ENCODE results near the gene TNFAIP6.
"Not testable (repeated sequence)": the region's sequence is repeated elsewhere in the genome, so short reads cannot be mapped to it uniquely, and the experiment has no call there.

Gene TNFAIP6

DNA sequence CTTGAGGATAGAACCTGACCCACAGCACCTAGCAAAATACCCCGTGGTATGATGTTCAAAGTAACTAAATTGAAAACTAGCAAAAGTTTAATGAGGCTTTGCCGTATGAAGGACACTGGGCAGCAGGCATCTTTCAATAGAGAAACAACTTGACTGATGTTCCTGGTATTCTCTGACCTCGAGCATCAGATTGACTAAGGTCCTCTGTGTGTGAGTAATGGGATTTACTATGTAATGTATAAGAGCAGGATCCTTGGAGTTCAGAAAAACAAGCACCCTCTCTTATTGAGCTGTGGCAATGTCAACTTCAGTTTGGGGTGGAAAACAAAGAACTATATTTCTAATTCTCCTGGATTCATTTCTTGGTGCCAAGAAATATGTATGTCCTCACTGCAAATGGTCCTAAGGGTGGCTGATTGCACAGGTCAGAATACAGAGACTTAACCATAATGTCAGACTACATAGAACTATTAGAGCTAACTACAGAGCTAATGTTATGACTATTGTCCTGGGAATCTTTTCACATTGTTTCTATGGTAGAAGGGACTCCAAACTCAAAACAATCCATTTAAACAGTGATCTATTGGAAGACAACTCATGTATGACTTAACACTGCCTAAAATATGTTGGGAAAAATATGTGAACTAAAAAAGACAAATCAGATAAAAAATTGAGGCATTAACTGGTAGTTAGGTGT is 4.4 kb downstream of the TNFAIP6 start:
- DNase-seq = no peak

DNA sequence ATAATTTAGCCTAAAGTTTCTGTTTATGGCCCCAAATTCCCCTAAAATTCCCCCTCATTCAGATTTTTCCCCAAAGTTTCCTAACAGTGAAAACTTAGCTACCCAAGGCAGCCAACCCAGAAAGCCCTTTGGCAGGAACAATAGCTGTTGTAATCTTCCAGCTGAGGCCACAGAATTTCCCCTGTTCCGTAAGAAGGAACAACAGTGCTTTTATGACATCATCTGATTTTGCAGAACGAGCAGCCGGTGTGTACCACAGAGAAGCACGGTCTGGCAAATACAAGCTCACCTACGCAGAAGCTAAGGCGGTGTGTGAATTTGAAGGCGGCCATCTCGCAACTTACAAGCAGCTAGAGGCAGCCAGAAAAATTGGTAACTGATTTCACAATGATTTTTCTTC is 6.3 kb downstream of the TNFAIP6 start:
- no peak for DNase-seq

DNA sequence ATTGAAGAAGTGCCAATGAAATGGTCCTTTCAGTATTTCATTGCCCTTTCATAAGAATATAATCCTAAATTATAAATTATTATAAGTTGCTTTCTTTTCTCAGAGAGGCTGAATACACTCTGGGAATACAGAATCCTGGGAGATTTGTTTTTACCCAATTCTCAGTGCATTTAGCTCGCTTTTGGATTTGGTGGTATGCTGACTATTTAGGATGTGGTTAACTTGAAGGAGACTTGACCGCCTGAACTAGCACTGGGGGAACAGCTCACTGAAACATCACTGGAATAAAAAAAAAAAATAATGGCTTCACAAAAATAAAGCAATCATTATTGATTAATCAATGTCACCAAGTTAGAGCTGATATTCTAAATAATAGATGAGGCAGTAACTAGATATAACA is 10.2 kb downstream of the TNFAIP6 start:
- DNase-seq = no peak

DNA sequence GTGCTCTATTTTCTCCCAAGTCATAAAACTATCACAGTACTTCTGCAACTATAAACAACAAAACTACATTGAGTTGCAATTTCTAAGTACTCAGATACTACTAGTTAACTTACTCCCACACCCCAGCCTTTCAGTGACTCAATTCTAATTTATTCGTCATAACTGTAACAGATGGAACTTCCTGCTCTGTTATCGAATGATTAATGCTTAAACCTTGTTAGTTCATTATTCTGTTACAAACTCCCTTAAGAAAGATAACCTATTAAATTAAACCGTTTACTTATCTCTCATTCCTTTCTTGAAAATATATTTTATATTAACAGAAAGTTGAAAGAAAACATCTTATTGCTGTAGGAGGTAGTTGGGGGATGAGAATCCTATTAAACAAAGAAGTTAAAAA is 17.0 kb downstream of the TNFAIP6 start:
- no peak for DNase-seq

DNA sequence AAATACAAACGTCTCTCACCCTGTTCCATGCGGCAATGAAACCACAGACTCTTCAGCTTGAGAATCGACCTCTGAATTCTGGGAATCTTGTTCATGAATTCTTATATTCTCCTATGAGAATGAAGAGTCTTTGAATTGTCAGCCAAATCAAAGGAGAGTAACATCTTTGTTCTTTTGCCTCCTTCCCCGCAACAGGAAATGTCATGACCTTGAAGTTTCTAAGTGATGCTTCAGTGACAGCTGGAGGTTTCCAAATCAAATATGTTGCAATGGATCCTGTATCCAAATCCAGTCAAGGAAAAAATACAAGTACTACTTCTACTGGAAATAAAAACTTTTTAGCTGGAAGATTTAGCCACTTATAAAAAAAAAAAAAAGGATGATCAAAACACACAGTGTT is 21.8 kb downstream of the TNFAIP6 start:
- DNase-seq = no peak

DNA sequence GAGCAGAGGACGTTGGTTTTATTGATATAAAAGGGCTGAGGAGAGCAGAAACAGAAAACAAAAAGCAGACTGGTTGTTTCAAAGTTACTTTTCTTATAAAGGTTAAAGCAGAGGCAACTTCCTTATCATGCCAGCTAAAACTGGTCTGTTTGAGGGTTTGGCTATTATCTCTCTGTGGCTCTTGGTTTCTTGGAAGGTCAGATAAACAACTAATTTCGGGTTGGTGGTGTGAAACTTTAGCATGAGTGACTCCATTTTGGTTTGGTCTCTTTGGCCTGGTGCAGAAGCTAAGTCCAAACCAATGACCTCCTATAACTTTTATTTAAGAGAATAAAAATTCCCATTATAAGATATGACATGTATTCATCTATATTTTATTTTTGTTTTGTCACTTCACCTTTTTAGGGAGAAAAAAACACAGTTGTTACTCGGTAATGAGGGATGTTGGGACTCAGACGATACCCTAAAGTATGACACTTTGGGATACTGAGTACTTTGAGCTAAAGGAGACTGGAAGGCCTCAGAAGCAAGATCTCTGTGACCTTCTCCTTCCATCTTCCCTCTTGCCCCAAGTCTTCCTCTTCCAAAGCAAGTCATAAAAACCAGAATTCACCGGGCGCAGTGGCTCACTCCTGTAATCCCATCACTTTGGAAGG is 23.3 kb downstream of the TNFAIP6 start:
- DNase-seq = no peak

DNA sequence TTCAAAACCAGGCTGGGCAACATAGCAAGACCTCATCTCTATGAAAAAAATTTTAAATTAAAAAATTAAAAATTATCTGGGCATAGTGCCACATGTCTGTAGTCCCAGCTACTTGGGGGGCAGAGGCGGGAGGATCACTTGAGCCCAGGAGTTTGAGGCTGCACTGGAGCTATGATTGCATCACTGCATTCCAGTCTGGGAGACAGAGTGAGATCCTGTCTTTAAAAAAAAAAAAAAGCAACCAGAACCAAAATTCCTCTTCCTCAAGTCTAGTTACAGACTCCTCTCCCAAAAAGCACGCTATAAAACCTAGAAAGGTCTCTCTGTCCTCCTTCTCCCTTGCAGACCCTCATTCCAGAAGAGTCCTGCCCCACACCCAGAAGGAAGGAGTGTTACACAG is 23.9 kb downstream of the TNFAIP6 start:
- no peak for DNase-seq

DNA sequence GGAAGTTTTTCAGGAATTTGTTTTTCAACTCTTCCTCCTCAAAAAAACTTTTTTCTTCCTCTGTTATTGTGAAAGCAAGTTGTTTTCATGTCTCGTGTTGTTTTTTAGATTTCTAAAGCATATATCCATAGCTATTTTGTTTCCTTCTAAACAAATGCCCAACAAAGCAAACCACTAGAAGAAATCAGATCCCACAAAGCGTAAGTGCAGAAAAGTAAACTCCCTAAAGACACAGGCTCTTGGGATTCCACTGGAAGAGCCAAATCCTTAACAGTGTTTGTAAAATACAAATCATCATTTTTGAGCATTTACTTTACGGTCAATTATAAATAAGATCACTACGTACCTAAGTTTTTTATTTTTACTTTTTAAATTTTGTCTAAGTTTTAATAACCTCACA is 30.6 kb downstream of the TNFAIP6 start:
- no peak for DNase-seq

DNA sequence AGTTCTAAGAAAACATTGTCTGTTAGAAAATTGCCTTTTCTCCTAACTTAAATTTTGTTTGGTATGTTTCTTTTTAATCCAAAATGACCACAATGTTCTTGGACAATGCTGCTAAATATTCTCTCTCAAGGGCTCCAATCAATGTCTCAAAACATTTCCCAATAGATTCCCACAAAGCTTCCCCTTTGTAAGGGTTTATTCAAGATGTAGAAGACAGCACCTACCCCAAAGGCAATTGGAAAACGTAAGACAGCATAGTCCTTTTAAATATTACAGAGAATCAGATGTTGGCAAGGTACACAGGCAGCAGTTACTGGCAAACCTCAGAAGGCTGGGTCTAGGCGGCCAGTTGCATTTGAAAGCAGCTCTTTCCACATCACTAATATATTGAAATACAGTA is 34.0 kb downstream of the TNFAIP6 start:
- DNase-seq = no peak

DNA sequence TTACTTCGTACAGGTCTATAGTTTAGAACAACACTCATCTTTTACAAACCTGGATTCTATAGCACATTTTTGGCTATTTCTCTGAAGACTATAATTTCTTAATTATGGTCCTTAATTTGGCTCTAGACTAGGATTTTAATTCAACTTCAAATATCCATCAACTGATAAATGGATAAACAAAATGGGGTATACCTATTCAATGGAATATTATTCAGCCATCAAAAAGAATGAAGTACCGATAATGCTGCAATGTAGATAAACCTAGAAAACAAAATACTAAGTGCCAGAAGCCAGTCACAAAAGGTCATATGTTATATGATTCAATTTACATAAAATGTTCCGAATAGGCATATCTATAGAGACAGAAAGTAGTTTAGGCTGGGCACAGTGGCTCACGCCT is 37.1 kb downstream of the TNFAIP6 start:
- no peak for DNase-seq

DNA sequence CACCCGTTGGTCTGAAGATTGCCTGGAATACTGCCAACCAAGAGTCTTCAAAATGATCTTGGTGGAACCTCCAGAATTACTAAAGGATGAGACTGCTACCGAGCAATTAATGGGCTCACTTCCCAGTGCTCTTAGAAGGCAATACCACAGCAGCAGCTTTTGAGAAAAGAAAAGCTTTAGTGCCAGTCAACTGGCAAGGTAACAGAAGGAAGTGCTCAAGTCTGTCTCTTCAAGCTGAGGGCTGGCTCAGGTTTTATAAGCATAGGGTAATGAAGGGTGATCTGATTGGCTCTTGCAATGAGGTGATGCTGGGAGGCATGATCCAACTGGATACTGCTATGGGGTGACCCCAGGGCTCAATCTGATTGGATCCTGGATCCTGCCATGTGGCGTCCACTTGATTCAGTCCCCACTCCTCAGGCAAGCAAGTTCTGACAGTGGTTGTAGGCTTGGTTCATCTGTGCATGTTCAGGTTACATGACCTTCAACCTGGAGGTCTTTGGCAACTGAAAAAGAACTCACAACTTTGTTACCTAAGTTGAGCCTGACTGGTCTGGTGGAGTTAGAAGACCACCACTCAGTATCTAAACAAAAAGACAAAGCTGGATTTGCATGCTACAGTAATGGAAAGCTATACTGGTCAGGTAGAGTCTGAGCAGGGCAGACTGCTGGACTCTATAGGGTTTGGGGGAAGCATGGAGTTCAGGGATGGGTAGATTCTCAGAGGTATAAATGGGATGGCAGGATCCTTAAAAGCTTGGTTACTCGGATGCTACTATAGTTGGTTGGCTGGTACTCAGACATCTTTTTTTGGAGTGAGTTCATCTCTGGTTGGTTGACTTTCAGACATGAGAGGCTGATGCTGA is 38.4 kb downstream of the TNFAIP6 start:
- no peak for DNase-seq

DNA sequence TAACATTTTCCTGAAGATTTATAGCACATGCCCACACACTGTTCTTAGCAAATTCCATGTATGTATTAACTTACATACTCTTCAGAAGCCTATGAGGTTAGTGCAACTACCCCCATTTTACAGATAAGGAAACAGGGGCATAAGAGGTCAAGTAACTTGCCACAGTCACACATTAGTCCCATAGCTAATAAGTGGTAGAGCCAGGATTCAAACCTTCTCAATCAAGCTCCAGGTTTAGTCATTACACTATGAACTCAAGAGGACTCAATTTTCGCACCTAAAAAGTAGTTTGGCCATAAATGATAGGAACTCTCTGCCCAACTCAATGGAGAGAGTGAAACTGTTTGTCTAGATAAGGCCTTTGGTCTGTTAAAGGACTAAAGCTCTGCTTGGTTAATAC is 42.6 kb downstream of the TNFAIP6 start:
- DNase-seq = no peak

DNA sequence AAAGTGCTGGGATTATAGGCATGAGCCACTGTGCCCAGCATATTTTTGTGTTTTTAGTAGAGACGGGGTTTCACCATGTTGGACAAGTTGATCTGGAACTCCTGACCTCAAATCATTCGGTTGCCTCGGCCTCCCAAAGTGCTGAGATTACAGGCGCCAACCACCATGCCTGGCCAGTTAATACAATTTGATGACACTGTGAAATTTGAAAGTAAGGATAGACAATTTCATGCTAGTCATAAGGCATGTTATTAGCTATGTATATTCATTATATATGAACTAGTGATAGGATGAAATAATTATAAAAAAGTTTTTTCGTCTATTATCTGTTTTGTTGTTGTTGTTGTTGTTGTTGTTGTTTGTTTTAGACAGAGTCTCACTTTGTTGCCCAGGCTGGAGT is 43.8 kb downstream of the TNFAIP6 start:
- DNase-seq = no peak

DNA sequence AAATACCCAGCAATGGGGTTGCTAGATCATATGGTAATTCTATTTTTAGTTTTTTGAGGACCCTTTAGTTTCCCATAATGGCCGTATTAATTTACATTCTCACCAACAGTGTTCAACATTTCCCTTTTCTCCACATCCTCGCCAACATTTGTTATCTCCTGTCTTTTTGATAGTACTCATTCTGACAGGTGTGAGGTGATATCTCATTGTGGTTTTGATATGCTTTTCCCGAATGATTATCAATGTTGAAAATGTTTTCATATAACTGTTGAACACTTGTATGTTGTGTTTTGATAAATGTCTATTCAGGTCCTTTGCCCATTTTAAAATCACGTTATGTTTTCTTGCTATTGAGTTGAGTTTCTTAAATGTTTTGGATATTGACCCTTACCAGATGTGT is 46.5 kb downstream of the TNFAIP6 start:
- no peak for DNase-seq

DNA sequence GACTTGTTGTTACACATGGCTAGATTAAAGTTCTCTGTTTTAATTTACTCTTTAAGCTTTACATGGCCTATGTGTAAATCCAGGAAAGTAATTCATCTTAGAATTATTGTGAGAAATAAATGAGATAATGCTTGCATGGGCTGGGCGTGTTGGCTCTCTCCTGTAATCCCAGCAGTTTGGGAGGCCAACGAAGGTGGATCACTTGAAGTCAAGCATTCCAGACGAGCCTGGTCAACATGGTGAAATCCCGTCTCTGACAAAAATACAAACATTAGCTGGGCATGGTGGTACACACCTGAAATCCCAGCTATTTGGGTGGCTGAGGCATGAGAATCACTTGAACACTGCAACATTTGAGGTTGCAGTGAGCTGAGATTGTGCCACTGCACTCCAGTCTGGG is 48.0 kb downstream of the TNFAIP6 start:
- DNase-seq = no peak

DNA sequence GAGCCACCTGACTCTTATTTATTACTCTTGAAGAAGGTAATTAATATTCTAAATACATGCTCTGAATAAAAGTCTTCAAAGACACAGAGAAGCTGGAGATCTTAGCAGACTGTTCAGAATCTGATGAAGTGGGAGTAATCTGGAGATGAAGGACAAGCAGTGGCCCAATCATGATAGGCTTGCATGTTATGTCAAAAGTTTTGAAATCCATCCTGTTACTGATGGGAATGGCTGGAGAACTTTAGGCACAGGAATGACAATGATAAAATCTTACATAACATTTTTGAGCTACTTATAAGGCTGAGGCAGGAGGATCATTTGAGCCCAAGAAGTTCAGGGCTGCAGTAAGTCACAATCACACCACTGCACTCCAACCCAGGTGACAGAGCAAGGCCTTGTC is 49.9 kb downstream of the TNFAIP6 start:
- DNase-seq = no peak

DNA sequence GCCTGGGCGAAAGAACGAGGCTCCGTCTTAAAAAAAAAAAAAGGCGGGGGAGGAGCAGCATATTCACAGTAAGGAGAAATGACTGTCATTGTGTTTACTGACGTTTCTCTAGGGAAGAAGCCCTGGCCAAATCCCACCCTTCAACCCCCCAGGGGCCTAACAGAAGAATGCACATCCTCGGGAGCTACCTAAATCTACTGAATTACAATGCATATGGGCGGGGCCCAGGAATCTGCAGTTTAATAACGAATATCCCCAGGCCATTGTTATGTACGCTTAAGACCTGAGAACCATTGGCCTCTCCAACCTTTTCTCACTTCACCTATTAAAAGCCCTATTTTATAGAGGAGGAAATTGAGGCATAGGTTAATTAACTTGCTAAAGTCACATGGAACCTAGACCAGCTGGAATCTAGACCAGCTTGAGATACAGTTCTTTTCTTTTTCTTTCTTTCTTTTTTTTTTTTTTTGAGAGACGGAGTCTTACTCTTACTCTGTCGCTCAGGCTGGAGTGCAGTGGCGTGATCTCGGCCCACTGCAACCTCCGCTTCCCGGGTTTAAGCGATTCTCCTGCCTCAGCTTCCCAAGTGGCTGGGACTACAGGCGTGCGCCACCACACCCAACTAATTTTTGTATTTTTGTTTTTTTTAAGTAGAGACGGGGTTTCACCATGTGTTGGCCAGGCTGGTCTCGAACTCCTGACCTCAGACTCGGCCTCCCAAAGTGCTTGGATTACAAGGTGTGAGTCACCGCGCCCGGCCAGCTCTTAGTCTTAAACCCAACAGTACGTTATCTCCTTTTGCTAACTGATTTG is 51.6 kb downstream of the TNFAIP6 start:
- no peak for DNase-seq

DNA sequence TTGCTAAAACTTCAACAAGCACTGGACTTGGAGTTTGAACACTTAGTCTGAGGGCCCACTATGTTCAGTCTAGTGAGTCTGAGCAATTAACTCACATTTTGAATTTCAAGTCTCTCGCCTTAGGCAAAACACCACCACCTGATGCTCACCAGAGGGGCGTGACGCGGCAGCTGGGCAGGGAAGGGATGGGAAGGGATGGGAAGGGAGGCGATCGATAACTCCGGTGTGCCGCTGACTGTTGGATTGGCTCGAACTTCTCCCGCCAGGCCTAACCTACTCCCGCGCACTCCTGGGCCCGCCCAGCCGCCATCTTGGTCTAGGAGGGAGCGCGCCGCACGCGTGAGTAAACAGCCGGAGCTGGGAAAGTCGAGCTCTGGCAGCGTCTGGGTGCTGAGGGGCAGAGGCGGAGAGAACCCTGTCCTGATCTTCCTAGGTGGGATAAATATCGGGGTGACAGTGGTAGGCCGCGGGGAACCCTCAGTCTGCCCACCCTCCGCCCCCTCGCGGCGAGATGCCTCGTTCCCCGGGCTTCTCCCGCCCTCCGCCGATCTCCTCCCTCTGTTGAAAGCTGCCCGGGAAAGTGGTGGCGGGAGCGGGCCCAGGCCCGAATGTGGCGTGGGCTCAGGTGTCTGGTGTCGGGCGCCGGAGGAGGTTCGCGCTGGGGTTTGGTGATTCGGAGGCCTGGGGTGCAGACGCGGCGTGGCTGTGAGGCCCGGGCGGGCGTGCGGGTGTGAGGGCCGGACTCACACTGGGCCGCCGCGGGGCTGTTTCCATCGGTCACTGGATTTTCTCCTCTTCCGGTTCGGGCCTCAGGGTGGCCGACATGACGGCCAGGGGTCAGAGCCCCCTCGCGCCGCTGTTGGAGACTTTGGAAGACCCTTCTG is 52.5 kb downstream of the TNFAIP6 start, which contains the start of gene RIF1:
TSS of gene RIF1 (plus strand) at position 302 of the 884 bp plus-strand sequence. CDS start at position 824, 522 bp downstream.
- peak; percentile 87 for DNase-seq

DNA sequence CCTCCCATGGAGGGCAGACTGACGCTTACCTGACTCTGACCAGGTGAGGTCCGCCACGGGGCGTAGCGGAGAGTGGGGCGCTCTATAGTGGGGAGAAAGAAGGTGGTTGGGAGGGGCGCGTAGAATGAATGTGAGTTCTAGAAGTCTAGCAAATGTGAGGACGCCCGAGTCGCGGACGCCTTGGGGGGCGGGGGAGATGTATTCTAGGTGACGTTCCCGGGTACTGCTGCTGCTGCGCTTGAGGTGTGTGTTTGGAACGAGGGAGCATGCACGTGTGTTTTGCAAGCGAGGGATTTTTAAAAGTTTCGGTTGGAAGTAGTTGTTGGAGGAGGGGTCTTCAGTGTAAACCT is 53.1 kb downstream of the TNFAIP6 start:
- DNase-seq = no peak

DNA sequence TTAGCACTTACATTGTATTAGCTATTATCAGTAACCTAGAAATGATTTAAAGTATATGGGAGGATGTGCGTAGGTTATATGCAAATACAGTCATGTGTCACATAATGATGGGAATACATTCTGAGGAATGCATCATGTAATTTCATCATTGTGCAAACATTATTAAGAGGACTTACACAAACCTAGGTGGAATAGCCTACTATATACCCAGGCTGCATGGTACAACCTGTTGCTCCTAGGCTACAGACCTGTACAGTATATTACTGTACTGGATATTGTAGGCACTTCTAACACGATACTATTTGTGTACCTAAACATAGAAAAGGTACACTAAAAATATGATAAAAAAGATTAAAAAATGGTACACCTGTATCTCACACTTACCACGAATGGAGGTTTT is 60.3 kb downstream of the TNFAIP6 start:
- no peak for DNase-seq

DNA sequence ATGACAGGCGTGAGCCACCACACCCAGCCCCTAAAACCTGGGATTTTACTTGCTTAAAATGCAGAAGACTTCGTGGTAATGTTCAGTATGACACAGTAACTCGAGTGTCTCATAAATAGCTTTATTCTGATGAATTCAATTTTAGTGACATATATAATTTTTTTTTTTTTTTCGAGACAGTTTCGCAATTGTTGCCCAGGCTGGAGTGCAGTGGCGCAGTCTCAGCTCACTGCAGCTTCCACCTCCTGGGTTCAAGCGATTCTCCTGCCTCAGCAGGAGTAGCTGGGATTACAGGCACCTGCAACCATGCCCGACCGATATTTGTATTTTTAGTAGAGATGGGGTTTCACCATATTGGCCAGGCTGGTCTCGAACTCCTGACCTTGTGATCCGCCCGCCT is 64.3 kb downstream of the TNFAIP6 start:
- not testable (repeated sequence) for DNase-seq

DNA sequence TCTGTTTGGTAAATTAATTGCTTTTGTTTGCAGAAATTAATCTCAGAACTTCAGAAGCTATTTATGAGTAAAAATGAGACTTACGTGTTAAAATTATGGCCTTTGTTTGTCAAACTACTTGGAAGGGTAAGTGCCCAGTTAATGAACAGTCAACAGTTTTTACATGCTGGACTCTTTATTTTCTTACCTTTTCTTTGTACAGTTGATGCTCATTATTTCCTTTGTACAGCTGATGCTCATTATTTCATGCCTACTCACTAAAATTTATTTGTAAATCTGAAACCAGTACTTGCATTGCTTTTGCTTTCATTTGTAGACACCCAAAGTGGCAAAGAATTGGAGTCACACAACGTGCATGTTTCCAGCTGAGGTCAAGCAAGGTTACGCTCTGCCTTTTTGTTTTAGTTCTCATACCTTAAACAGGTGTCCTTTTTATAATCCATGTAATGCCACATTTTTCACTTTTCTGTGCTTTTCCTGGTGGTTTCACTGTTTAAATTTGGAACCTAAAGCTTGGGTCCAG is 65.6 kb downstream of the TNFAIP6 start:
- DNase-seq = no peak
